ENCODE measurements around the gene SMIM45. TPM values are rescaled to one million over a fixed set of nuclear protein-coding genes. Genes with fewer than 3 reads are reported as not detected.

The SMIM45 gene

GRCh38 chr22:42007922-42008321, 56.0 kb downstream of the SMIM45 start:
- no peak overlapping the region for H3K27ac ChIP-seq (ENCODE audit: insufficient read depth, low read depth, low read length)
- no peak overlapping the region for H3K4me3 ChIP-seq (replicated peaks in 1 of 3; ENCODE audit: insufficient read depth in 1 of 3, low read depth in 1 of 3, low read length in 3 of 3)
- ChIA-PET POLR2A (no interaction called here), CTCF (no interaction called here)
- H3K27me3 ChIP-seq (ENCODE audit: control insufficient read depth in 2 of 2, insufficient read depth in 2 of 2, low read length in 2 of 2) = no peaks in the 10 kb centered on the region
- H3K9ac ChIP-seq (replicated peaks; ENCODE audit: extremely low read depth, insufficient read depth, low read length) = no peak overlapping the region
- no peaks in the 10 kb centered on the region for H3K9me3 ChIP-seq (replicated peaks; ENCODE audit: control insufficient read depth, insufficient read depth, low read length)
- H3K79me2 ChIP-seq (ENCODE audit: control insufficient read depth, insufficient read depth, low read length) = no peaks in the 10 kb centered on the region
- dilution Hi-C loops (cut with MboI; ENCODE audit: extremely low pct_ligation_motif_present, low sequenced_read_pairs) (no loop called here), intact Hi-C loops (cut with micrococcal nuclease) (no loop called here)
- DNase-seq (ENCODE audit: low read depth, low spot score) (no peak), FAIRE-seq (no peak)
- no TSS peak for BruUV-seq (replicated peaks)
- no peak overlapping the region for H2AFZ ChIP-seq (ENCODE audit: low read depth, low read length)
- no peaks in the 10 kb centered on the region for H3K36me3 ChIP-seq (ENCODE audit: control insufficient read depth in 2 of 2, extremely low read depth in 1 of 2, insufficient read depth in 2 of 2, low read length in 2 of 2)
- TF ChIP-seq EZH2 (IDR thresholded peaks at IDR 0.05; ENCODE audit: borderline replicate concordance, low read depth, low read length, severe bottlenecking) (no peak), MAX (IDR thresholded peaks at IDR 0.05; ENCODE audit: insufficient read depth, insufficient read length) (no peak), POLR2A (IDR thresholded peaks at IDR 0.05; ENCODE audit: low read depth, low read length) (no peak), GATA2 (IDR thresholded peaks at IDR 0.05; ENCODE audit: insufficient read depth, insufficient read length, low read depth, low read length) (no peak), POLR2AphosphoS5 (IDR thresholded peaks at IDR 0.05; ENCODE audit: insufficient read depth, low read depth, low read length) (no peak), JUN (IDR thresholded peaks at IDR 0.05; ENCODE audit: borderline replicate concordance, insufficient read depth, insufficient read length, low read depth) (no peak), MYC (IDR thresholded peaks at IDR 0.05; ENCODE audit: low read depth, low read length) (no peak), FOS (IDR thresholded peaks at IDR 0.05; ENCODE audit: borderline replicate concordance, insufficient read depth, low read length) (no peak)
- TF ChIP-seq, protein P1, sequence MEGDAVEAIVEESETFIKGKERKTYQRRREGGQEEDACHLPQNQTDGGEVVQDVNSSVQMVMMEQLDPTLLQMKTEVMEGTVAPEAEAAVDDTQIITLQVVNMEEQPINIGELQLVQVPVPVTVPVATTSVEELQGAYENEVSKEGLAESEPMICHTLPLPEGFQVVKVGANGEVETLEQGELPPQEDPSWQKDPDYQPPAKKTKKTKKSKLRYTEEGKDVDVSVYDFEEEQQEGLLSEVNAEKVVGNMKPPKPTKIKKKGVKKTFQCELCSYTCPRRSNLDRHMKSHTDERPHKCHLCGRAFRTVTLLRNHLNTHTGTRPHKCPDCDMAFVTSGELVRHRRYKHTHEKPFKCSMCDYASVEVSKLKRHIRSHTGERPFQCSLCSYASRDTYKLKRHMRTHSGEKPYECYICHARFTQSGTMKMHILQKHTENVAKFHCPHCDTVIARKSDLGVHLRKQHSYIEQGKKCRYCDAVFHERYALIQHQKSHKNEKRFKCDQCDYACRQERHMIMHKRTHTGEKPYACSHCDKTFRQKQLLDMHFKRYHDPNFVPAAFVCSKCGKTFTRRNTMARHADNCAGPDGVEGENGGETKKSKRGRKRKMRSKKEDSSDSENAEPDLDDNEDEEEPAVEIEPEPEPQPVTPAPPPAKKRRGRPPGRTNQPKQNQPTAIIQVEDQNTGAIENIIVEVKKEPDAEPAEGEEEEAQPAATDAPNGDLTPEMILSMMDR (IDR thresholded peaks at IDR 0.05; ENCODE audit: extremely low read depth in 1 of 2, insufficient read depth in 1 of 2, low read depth in 1 of 2, low read length in 2 of 2) = no peak
- no peaks in the 10 kb centered on the region for H4K20me1 ChIP-seq (replicated peaks; ENCODE audit: control insufficient read depth, extremely low read depth, insufficient read depth, low read length)
- no peak overlapping the region for H3K4me2 ChIP-seq (ENCODE audit: insufficient read depth, low read length)
- no peaks in the 10 kb centered on the region for H3K9me1 ChIP-seq (replicated peaks; ENCODE audit: control insufficient read depth, extremely low read depth, insufficient read depth, low read length)
- H3K4me1 ChIP-seq (ENCODE audit: control insufficient read depth, extremely low read depth, insufficient read depth, low read length) = no peaks in the 10 kb centered on the region

Other genes with a start within 250 kb of the SMIM45 start
- 8.1 and 8.4 TPM in 2 replicates for gene CCDC134, start 151.5 kb upstream of the SMIM45 start, total RNA-seq
- gene CCDC134, start 151.5 kb upstream of the SMIM45 start, polyA plus RNA-seq = 4.0 and 4.5 TPM in 2 replicates
- 136 and 144 TPM in 2 replicates for gene SREBF2, start 119.0 kb upstream of the SMIM45 start, total RNA-seq
- 101 and 105 TPM in 2 replicates for gene SREBF2, start 119.0 kb upstream of the SMIM45 start, polyA plus RNA-seq
- gene SHISA8, start 37.1 kb upstream of the SMIM45 start, total RNA-seq = not detected in 2 replicates
- not detected in 2 replicates for gene SHISA8, start 37.1 kb upstream of the SMIM45 start, polyA plus RNA-seq
- gene TNFRSF13C, start 25.3 kb upstream of the SMIM45 start, total RNA-seq = 0.51 and 0.81 TPM in 2 replicates
- gene TNFRSF13C, start 25.3 kb upstream of the SMIM45 start, polyA plus RNA-seq = 0.19 and 0.27 TPM in 2 replicates
- 30.4 and 34.5 TPM in 2 replicates for gene CENPM, start 5.0 kb upstream of the SMIM45 start, total RNA-seq
- gene CENPM, start 5.0 kb upstream of the SMIM45 start, polyA plus RNA-seq = 37.4 and 51.0 TPM in 2 replicates
- 0.18 TPM in 1 of 2 replicates, not detected in the other for gene SEPTIN3, start 17.3 kb downstream of the SMIM45 start, total RNA-seq
- gene SEPTIN3, start 17.3 kb downstream of the SMIM45 start, polyA plus RNA-seq = 0.05 and 0.08 TPM in 2 replicates
- gene WBP2NL, start 46.6 kb downstream of the SMIM45 start, total RNA-seq = 0.27 TPM in 1 of 2 replicates, not detected in the other
- gene WBP2NL, start 46.6 kb downstream of the SMIM45 start, polyA plus RNA-seq = 0.08 and 0.13 TPM in 2 replicates
- 29.0 and 33.1 TPM in 2 replicates for gene NAGA, start 118.7 kb downstream of the SMIM45 start, total RNA-seq
- gene NAGA, start 118.7 kb downstream of the SMIM45 start, polyA plus RNA-seq = 62.7 and 63.4 TPM in 2 replicates
- 23.4 and 25.4 TPM in 2 replicates for gene PHETA2, start 122.1 kb downstream of the SMIM45 start, total RNA-seq
- 29.2 and 29.9 TPM in 2 replicates for gene PHETA2, start 122.1 kb downstream of the SMIM45 start, polyA plus RNA-seq
- 61.2 and 64.8 TPM in 2 replicates for gene SMDT1, start 127.5 kb downstream of the SMIM45 start, total RNA-seq
- 57.9 and 74.2 TPM in 2 replicates for gene SMDT1, start 127.5 kb downstream of the SMIM45 start, polyA plus RNA-seq
- gene NDUFA6, start 138.6 kb downstream of the SMIM45 start, total RNA-seq = 84.9 and 95.7 TPM in 2 replicates
- 44.4 and 66.1 TPM in 2 replicates for gene NDUFA6, start 138.6 kb downstream of the SMIM45 start, polyA plus RNA-seq
- 0.91 and 0.97 TPM in 2 replicates for gene CYP2D6, start 178.7 kb downstream of the SMIM45 start, total RNA-seq
- gene CYP2D6, start 178.7 kb downstream of the SMIM45 start, polyA plus RNA-seq = 0.25 TPM in 2 replicates

Measured in endothelial cell of umbilical vein (primary cell).